GM19468 (cell line): ENCODE measurements around the gene WDFY1.
"Not testable (repeated sequence)": the region's sequence is repeated elsewhere in the genome, so short reads cannot be mapped to it uniquely, and the experiment has no call there.

Experiments used
- ATAC-seq: cut with Tn5 transposase; IDR thresholded peaks from one replicate; pipeline ENCODE4 v1.9.1; 2021; ENCODE audit warnings: mild to moderate bottlenecking, moderate library complexity, moderate number of reproducible peaks; ENCODE audit not compliant: unreplicated experiment; ENCODE audit errors: extremely low read depth

The WDFY1 gene

GRCh38 chr2:223900531-223900930 lies 44.6 kb downstream of the WDFY1 start:
- ATAC-seq = no peak

DNA sequence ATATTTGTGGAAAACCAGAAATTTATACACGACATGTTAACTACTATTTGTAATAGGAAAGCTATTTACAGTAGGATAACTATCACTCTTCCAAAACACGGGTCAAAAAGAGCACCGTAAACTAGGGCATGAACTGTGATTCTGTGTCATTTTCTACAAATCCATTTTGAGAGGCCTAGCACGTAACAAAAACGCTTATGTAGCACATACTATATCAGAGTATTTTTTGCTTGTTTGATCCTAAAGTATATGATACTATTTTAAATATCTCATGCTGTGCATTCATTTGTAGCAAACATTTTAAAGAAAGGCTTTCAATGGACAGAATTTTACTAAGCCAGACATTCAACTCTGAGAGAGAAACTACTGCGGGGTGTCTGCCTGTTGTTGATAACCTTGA lies 45.1 kb downstream of the WDFY1 start:
- ATAC-seq = no peak

DNA sequence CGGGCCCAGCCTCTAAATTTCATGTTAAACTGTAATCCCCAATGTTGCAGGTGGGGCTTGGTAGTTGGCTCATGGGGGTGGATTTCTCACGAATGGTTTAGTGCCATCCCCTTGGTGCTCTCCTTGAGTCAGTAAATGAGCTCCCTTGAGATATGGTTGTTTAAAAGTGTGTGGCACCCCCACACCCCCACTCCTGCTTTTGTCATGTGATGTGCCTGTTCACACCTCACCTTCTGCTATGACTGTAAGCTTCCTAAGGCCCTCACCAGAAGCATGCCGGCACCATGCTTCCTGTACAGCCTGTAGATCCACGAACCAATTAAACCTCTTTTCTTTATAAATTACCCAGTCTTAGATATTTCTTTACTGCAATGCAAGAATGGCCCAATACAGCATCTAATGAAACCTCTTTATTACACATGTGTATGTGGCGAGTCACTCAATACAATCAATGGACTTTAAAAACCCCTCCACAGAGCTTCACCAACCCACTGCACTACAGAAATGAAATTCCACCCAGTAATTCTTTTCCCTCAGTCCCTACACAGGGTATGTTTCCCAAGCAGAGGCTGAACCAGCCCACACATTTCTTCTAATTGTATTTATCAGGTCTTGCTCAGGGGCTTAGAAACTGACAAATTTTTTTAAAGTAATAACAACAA lies 47.3 kb downstream of the WDFY1 start:
- ATAC-seq = no peak

GRCh38 chr2:223896833-223897311 lies 48.3 kb downstream of the WDFY1 start:
- peak; percentile 59 for ATAC-seq

DNA sequence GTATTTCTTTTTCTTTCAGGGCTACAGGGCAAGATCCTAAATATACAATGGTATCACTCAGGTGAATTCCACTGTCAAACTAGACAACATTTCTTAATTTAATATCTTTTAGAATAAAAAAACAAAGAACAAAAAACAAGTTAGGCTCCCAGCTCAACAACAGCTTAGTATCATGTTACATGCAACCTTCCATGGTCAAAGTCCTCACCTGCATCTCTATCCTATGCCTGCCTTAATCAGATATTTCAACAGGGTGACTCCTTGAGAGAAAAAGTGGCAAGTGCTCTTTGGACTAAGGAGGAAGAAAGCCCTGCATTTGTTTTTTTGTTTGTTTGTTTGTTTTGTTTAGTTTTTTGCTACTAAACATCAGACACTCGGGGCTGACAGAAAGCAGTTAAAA lies 50.2 kb downstream of the WDFY1 start:
- no peak for ATAC-seq

- no peak for ATAC-seq
These were observed 51.1 kb downstream of the WDFY1 start for GRCh38 chr2:223894009-223894408.

DNA sequence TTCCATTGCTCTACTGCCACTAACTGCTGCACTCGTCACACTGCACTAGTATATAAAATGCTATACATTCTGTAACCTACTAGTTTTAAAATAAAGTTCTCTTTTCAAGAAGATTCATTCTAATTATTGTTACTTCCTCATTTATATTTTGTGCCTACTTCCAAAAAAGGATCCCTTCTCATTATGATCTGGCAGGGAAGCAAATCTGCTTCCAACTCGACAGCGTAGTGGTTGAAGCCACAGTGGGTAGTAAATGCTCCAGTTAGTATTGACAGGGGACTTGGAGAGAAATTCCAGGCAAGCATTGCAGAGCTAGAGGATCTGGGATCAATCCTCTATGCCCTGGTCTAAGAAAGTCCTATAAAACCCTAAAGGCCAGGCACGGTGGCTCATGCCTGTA lies 54.4 kb downstream of the WDFY1 start:
- ATAC-seq = no peak

- no peak for ATAC-seq
These were observed 55.9 kb downstream of the WDFY1 start for GRCh38 chr2:223889229-223889628.

GRCh38 chr2:223888251-223888650 lies 56.9 kb downstream of the WDFY1 start:
- no peak for ATAC-seq

- no peak for ATAC-seq
These were observed 58.0 kb downstream of the WDFY1 start for GRCh38 chr2:223887127-223887526.

DNA sequence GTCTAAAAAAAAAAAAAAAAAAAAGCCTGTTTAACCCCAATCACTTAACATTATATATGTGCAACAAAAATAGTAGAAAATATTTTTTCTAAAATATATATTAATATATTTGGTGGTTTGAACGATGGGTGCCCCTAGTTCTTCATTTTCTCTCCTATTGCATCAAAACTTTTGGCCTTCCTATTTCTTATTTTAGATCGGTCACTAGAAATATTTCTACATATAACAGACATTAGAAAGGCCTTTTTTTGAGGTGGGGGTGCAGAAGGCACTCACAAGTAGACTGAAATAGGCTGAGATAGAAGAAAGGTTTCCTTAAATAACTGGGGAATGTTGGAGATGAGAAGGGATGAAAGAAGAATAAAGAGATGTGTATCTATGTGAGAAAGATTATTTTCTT lies 58.4 kb downstream of the WDFY1 start:
- no peak for ATAC-seq

GRCh38 chr2:223884399-223884798 lies 60.7 kb downstream of the WDFY1 start:
- peak; percentile 67 for ATAC-seq

DNA sequence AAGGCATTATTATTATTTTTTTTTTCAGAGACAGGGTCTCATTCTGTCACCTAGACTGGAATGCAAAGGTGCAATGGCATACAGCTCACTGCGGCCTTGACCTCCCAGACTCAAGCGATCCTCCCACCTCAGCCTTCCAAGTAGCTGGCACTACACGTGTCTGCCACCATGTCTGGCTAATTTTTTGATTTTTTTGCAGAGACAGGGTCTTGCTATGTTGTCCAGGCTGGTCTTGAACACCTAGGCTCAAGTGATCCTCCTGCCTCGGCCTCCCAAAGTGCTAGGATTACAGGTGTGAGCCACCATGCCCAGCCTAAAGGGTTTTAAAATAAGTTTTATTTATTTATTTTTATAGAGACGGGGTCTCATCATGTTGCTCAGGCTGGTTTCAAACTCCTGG lies 62.4 kb downstream of the WDFY1 start:
- ATAC-seq = no peak

DNA sequence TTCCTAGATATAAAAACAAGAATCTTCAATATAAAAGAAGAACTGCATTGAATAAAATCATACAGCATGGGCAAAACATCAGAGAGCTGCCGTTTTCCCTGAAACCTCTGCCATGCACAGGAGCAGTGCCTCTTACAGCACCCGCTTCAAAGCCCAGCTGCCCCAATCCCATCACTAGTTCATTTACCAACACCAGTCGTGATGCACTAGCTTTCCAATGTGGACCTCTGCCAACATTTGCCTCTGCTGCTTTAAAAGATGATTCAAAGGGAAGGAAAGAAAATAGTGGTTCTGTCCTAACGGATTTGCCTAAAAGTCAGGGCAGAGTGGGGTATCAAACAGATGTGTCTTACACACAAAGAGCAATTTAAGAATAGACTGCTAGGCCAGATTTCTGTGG lies 64.3 kb downstream of the WDFY1 start:
- no peak for ATAC-seq

DNA sequence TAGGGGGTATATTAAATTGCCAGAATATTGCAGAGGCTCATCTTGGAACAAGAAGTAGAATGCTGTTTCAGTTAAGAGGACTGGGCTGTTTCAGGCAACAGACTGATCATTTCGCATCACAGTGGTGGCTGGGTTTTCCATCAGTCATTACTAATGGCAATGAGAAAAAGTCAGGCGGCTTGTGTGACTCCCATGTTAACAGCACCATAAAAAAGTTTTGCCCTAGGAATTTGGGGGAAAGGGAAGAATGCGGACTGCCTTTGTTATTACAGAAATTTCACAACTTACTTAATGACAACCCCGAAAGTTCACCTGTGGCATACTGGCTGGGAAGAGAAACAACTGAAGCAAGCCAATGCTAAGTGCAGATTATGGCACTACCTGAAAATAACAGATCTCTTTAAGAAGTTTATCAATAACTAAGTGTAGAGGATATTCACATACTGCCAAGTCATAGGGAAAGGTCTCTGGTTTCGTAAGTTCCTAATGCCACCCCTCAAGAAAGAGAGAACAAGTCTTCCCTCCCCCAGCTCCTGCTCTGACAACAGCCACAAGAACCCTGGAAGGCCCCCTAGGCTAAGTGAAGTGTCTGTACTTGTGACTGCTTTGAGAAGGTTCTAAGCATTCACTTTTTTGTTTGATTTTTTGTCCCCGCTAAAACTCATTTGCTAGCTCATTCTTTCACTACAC lies 67.3 kb downstream of the WDFY1 start:
- ATAC-seq = no peak

DNA sequence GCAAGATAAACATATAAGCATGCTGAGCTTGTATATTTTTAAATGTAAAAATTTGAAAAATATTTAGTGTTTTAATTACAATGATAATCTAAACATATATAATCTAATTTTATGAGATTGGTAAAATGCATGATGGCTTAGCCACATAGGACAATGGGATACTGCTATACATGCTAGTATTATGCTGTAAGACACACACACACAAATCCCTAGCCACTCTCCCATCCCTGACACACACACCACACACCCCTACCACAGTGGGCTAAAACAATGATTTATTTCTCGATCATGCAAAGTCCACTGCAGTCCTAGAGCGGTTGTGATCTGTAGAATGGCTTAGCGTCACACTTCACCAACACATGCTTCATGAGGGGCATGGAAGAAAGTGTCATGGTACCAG lies 71.5 kb downstream of the WDFY1 start:
- no peak for ATAC-seq

GRCh38 chr2:223872772-223873171 lies 72.4 kb downstream of the WDFY1 start:
- ATAC-seq = not testable (repeated sequence)

DNA sequence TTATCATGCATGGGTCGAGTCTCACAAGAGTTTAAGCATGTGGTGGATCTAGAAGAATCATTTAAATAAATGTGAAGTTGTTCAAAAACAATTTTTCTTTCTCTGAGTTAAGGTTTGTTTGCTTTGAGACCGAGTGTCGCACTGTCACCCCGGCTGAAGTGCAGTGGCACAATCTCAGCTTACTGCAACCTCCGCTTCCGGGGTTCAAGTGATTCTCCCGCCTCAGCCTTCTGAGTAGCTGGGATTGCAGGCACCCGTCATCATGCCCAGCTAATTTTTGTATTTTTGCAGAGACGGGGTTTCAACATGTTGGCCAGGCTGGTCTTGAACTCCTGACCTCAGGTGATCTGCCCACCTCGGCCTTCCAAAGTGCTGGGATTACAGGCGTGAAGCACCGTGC lies 73.5 kb downstream of the WDFY1 start:
- not testable (repeated sequence) for ATAC-seq

- ATAC-seq = no peak
These were observed 74.1 kb downstream of the WDFY1 start for GRCh38 chr2:223870840-223871611.

GRCh38 chr2:223868005-223868404 lies 77.1 kb downstream of the WDFY1 start:
- ATAC-seq = no peak

DNA sequence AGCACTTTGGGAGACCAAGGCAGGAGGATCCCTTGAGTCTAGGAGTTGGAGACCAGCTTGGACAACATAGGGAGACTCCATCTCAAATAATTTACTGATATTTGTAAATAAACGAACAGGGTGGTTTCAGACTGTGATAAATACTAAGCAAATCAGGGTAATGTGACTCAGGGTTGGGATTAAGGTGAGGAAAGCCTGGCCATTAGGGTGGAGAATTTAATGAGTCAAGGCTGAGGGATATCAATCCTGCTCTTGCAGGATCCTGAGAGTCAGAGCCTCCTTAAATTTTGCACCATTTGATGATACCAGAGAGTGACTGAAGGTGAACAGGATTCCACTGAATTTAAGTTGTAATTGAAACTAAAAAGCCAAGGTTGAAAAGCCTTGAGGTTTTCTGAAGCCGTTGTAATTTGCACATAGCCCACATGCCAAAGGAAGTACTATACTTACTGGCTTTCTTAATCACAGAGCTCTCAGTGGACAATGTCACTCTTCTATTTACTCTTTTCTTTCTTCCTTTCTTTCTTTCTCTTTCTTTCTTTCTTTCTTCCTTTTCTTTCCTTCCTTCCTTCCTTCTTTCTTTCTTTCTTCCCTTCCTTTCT lies 79.1 kb downstream of the WDFY1 start:
- ATAC-seq = no peak
